HPDE6-E6E7 (cell line): ENCODE results near the gene HINT2.

Experiments
- DNase-seq: peaks from one replicate; pipeline ENCODE4 v3.0.0; 2011; ENCODE audit warnings: missing footprints; ENCODE audit errors: extremely low spot score

The HINT2 gene

DNA sequence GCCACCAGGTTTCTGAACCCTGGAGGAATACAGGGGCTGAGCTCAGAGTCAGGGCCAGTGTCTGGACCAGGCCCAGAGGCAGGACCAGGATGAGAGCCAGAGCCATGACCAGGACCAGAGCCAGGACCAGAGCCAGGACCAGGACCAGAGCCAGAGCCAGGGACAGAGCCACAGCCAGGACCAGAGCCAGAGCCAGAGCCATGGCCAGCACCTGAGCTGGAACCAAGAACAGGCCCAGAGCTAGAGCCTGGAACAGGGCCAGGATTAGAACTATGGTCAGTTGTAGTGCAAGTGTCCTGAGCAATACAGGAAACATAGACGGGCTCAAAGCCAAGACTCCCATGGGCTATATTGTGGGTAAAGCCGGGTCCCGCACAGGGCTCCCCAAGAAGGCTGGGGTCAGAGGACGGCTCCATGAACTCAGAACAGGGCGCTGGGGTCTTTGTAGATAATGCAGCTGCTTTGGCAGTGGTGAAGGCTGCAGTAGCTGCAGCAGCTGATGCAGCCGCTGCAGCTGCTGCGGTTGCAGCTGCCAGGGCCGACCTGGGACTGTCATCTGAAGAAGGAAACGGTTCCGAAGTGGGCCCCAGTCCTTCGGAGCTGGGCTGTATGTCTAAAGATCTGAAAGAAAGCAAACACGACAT lies 3.3 kb downstream of the HINT2 start:
- no peak for DNase-seq

DNA sequence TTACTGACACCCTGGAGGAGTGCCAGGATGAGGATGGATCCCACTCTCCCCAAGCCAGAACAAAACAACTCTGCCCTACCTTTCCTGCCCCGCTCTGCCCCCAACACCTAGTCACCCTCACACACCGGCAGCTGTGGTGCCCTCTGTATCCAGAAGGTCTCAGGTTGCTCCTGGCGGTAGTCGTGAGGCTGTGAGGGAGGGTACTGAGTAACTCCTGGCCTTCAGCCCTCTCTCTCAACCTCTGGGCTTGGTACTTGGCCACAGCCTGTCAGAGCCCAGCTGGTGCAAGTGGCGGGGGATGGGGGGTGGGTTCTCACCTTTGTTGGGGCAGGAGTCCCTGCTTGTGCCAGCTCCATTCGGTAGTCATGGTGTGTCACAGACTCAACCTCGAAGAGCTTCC lies 4.7 kb downstream of the HINT2 start:
- no peak for DNase-seq

DNA sequence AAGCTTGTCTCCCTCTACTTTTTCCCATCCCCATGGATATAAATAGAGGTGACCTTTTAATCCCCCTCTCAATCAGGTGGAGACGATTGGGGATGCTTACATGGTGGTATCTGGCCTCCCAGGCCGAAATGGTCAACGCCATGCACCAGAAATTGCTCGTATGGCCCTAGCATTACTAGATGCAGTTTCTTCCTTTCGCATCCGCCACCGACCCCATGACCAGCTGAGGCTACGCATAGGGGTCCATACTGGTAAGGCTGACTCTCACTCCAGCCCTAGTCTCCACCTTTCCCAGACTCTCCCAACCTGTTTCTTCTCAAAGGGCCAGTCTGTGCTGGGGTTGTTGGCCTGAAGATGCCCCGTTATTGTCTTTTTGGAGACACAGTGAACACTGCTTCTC lies 6.4 kb downstream of the HINT2 start:
- no peak for DNase-seq

DNA sequence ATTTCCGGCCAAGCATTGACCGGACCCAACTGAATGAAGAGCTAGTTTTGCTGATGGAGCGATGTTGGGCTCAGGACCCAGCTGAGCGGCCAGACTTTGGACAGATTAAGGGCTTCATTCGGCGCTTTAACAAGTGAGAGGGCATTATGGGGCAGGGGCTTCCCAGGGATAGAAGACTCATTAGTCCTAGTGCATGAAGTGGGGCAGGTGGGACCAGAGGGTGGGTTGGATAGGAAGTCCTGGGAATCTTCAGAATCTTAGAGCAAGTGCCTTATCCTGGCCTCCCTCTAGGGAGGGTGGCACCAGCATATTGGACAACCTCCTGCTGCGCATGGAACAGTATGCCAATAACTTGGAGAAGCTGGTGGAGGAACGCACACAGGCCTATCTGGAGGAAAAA lies 8.7 kb downstream of the HINT2 start:
- DNase-seq, result no peak

DNA sequence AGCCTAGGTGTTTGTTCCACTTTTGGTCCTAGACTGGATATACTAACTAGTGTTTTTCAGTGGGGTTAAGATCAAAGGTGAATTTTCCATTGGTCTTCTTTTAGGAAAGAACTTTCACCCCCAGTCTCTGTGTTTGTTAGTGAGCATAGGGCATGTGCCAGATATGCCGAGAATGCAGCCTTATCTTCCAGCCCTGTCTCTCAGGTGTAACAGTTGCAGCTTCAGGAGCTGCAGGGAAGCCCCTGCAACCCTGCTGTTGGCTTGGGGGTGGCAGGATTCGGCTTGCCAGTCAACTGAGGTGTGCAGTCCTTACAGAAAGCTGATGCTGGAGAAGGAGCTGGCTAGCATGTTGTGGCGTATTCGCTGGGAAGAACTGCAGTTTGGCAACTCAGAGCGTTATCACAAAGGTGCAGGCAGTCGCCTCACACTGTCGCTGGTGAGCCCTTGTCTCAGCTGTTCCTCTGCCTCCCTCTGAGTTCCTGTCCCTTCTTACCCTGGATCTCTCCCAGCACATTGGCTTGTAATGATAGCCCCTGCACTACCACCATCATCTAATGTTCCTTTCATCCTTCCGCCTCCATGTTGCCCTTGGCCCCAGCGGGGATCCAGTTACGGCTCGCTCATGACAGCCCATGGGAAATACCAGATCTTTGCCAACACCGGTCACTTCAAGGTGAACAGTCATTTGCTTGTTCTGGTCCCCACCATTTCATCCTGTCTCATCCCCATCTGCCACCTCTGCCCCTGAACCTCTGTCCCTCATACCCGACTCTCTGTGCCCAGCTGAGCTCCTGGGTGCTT lies 13.3 kb downstream of the HINT2 start:
- no peak for DNase-seq

DNA sequence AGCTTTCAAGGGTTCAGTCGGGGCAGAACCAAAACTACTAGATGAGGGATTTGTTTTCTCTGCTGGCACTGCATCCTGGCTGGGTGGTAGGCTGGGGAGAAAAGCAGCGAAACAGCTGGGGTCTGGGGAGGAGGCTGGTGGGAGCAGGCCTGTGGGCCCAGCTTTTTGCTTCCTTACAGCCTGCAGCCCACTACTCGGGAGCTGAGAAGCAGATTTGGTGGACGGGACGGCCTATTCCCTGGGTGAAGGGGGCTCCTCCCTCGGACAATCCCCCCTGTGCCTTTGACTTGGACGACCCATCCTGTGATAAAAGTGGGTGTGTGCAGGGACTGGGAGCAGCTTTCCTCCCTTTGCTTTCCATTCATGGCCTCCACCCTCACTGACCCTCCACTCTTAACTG lies 14.3 kb downstream of the HINT2 start:
- DNase-seq, result no peak

DNA sequence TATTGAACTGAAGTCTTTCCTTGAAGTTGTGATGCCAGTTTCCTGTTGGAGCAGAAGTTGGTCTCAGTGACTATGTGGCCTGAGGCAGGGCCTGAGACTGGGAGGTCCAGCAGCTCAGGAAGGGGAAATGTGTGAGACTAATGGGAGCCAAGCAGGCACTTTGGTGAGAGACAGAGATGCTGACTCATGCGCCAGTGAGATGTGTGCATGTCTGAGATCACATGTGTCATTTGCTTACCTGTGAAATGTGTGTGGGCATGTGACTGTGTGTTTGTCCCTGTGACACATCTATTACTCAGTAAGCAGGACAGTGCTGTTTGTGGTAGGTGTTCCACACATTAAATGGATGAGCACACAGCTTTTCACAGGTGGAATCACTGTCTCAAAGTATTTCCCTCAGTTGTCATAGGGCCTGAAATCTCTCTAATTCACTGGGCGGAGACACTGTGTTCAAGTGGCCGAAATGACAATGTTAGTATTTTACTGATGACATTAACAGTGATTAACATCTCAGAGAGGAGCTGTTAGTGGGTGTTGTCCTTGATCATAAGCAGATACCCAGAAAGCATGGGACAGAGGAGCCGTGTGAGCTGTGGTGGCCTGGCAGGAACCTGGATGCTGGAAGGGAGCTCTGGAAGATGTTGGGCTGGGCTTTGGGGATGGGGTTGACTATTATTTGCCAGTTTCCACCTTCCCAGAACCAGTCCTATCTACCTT lies 16.0 kb downstream of the HINT2 start:
- DNase-seq, result peak; percentile 86

DNA sequence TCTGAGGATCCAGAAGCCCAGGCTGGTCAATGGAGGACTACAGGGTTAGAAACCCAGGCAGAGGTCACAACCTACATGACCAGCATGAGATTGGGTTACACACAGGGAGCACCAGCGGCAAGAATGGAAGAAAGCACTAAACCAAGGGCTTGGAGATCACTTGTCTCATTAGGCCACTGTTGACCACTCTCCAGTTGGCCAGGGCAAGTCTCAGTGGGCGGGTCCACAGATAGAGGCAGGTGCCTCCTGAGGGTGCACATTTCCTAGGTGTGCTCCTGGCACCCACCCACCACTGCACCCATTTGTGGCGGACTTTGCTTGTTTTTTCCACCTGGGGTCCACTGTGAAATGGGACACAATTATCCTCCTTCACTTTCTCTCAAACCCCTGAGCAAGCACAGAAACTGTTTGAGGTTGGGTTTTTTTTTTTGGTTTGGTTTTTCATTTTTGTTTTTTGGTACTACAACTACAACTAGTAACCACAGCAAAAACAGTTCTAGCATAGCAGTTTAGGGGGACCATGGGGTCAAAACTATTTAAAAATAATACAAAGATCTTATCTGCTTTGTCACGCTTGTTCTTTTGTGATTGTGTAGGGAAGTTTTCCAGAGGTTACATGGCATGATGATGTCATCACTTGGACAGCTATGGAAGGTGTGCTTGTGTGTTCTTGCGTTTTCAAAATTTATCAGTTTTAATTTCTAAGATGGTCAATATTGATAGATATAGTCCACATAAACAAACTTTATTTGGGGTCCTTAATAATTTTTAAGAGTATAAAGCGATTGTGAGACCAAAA lies 17.3 kb downstream of the HINT2 start:
- DNase-seq, result no peak

DNA sequence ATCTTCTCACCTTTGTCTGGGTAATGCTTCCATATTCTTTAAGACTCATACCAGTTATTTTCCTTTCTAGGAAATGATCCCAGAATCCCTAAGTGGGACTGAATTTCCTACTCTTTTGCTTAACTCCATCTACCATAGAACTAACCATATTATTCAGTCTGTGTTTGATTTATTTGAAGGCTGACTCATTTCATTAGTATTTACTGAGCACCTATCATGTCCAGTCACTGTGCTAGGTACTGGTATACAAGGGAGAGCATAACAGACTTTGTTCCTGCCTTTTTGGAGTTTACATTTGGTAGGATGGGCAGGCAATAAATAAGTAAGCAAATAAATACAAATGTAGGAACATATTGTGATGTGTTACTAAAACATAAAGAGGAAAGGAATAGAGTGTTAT lies 19.1 kb downstream of the HINT2 start:
- no peak for DNase-seq

DNA sequence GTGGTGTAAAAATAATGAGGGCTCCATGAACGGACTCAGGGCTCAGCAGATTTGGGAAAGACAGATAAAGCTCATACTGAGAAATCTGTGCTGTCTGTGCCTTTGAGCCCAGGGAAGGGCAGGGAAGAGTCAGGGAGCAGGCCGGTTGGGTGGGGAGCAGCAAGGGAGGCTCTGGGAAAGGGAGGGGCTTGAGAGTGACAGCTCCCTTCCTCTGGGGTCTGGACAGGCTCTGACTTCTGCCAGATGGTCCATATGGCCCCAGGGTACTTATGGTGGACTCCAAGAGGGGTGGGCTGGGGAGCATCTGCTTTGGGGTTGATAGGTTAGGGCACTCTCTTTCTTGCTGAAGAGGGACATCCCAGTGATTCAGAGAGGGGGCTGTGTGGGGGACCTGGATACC lies 21.4 kb downstream of the HINT2 start:
- no peak for DNase-seq

DNA sequence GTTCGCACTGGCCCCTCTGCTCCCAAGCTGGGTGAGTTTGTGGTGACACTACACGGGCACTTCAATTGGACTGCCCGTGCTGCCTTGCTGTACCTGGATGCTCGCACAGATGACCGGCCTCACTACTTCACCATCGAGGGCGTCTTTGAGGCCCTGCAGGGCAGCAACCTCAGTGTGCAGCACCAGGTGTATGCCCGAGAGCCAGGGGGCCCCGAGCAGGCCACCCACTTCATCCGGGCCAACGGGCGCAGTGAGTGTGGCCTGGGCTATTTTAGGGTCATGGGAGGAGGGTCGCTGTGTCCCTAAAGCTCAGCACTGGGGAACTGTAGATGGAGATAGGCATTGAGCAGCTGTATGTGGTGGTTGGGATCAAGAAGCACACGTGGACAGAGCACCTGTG lies 22.0 kb downstream of the HINT2 start:
- DNase-seq, result no peak

DNA sequence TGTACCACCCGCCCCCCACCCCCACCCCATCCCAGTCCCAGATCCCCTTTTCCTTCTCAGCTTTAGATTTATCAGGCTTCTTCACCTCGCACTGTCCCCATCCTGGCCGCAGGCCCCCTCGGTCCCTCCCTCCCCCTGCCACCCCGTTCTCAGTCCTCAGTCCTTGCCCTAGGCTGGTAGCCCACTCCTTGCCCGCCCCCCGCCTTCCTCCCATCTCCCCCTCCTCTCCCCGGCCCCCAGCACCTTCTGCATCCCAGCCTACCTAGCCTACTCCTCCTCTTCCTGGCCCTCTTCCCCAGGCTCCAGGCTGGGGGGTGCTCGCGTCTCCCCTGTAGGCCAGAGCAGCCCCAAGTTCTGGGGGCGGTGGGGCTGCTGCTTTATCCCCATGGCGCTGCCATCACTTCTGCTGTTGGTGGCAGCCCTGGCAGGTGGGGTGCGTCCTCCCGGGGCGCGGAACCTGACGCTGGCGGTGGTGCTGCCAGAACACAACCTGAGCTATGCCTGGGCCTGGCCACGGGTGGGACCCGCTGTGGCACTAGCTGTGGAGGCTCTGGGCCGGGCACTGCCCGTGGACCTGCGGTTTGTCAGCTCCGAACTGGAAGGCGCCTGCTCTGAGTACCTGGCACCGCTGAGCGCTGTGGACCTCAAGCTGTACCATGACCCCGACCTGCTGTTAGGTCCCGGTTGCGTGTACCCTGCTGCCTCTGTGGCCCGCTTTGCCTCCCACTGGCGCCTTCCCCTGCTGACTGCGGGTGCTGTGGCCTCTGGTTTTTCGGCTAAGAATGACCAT lies 22.6 kb downstream of the HINT2 start:
- DNase-seq, result no peak

DNA sequence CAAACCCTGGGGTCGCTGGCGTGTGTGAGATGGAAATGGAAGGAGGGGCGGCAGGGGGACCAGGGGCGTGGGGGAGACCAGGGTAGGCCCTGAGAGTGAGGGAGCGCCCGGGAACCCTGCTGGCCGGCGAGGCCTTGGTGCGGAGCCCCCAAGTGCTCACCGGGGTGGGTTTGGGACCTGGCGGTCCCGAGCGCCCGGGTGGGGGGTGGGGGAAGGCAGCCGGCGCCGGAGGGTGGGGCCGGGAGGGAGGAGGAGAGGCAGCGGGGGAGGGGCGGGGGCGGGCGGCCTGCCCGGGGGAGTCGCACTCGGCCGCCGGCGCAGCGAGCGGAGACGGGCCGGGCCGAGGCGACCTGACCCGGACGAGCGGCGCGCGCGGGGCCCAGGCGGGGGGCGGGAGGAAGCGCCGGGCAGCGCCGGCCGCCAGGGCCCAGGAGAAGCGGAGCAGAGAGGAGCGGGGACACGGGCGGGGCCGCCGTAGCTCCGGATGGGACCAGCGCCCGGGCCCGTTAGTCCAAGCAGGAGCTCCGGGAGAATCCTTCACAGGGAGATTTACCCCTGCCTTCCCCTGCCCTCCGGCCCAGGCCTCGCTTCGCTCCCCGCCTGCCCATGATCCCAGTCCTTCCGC lies 23.4 kb downstream of the HINT2 start, which contains the start of gene NPR2:
TSS of gene NPR2 (plus strand) at position 295 of the 625 bp plus-strand sequence. CDS start 818 bp downstream, outside the sequence.
- no peak for DNase-seq

DNA sequence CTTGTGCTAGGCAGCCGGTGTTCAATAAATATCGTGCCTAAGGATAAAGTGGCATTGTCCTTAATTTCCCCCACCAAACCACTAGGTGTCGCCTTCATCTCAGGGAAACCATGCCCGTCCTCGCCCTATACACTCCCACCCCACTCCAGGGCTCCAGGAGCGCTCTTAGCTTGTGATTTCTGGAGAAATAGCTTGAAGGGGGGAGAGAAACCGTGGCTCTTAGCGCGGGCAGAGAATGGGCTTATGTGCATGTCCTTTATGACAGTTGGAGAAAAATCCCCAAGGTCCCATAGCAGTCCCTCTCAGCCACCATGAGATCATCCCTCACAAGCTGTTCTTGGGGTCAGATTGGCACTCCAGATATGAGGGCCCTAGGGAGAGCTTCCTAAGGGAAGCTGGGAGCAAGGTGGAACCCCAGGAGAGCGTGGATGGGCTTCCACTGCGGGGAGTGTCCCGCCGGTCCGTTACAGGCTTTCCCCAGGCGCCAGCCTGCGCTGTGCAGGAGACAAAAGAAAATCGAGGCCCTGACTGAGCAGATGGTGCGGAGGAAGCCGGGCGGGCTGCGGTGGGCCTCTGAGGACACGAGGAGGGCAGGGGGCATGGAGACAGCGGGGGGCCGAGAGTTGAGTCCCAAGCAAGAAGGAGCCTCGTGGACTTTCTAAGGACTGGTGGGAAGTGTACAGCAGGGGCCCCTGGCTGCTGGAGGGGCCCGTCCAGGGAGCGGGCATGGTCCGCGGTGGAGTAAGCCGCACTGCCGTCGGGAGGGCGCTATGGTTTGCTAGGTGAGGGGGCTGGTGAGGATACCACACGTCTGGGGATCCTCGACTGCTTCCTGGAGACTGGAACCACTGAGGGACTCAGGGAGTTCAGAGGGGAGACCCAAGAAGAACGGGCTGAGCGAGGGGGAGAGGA lies 24.2 kb downstream of the HINT2 start:
- peak; percentile 89 for DNase-seq

DNA sequence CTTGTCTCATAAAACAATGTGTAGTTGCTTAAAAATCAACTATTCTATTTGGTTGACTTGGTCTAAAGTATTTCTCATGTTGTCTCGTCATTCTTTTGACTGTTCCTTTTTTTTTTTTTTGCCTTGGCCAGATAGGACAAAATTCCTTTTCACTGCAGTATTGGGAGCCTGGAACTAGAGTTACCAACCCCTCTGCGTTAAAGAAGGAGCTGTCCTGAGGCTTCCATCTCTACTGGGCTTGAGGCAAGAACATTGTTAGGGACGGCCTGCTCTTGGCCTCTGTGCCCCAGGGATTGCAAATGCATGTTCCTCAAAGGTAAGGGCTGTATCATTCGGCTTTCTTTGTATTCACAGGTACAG lies 24.8 kb downstream of the HINT2 start:
- no peak for DNase-seq

DNA sequence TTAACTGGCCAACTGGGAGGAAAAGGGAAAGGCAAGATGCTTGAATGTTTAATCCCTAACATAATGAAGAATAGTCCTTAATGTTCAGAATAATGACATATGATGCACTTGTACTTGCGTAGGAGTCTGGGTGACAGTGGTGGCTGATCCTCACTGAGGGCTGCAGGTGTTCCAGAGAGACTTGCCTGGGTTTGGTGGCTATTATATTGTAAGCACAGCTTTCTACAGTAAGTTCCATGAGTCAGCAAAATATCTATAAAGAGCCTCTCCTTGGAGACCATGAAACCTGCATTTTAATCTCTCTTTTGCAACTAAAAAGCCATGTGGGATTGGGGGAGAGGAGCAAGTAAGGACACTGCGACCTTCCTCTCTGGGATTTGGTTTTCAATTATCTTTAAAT lies 25.3 kb downstream of the HINT2 start:
- DNase-seq, result no peak

DNA sequence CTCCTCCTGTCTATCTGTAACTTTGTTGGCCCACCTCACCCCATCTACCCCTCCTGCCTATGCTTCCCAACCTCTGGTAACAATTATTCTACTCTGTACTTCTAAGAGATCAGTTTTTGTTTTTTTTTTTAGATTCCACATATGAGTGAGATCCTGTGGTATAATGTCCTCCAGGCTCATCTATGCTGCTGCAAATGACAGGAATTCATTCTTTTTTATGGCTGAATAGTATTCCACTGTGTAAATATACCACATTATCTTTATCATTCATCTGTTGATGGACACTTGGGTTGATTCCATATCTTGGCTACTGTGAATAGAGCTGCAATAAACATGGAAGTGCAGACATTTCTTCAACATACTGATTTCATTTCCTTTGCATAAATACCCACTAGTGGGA lies 31.4 kb downstream of the HINT2 start:
- no peak for DNase-seq

DNA sequence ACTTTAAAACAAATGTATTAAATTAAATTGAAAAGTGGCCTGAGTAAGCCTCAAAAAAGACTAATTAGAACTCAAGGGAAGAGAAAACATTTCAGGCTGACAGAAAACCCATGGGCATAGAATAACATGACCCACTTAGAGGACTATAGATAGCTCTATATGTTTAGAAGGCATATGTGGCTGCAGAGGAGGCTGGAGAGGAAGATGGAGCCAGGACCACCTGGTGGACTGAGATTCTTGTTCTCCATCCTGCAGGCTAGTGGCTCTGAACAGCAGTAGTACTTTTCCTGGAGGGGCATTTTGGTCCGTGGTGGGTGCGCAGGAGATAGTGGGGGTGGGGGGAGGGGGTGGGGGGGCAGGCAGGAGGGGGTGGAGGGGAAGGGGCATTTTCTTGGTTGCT lies 33.8 kb downstream of the HINT2 start:
- no peak for DNase-seq

DNA sequence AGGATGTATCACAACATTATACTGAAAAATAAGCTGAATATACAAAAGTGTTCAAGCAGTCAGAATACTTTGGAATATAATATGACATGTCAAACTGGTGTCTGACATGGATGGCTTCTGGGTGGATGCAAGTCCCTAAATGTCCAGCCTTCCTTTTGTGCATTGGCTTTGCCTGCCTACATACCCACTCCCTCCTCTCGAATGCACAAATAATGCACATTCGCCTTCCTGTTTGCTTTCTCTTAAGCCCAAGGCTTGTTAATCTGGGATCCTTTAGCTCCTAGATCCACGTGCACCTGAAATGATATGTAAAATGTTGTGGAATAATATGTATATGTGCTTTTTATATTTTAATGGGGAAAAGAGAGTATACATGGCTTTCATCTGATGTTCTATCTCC lies 36.3 kb downstream of the HINT2 start:
- DNase-seq, result no peak

DNA sequence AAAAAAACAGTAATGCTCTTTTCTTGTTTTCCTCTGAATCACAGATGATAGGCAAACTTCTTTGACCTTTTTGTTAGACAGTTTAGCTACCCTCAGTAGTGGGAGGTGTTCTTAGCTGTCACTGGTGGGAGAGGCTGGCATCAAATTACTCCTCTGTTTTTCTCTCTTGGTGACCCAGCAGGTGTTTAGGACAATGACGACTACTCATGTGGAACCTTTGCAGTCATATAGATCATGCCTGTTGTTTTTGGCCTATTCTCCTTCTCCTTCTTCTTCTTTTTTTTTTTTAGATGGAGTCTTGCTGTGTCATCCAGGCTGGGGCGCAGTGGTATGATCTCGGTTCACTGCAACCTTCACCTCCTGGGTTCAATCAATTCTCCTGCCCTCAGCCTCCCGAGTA lies 38.8 kb downstream of the HINT2 start:
- DNase-seq, result no peak
